ENCODE results near the gene MIXL1. TPM values are rescaled to one million over a fixed set of nuclear protein-coding genes. Genes with fewer than 3 reads are reported as not detected.
A peak's percentile ranks its signal among the peaks of the same experiment; 100 is the strongest.
"Not testable (repeated sequence)": the region's sequence is repeated elsewhere in the genome, so short reads cannot be mapped to it uniquely, and the experiment has no call there.

Gene MIXL1
- total RNA-seq, 4 donors from 2014 or later: not detected

DNA sequence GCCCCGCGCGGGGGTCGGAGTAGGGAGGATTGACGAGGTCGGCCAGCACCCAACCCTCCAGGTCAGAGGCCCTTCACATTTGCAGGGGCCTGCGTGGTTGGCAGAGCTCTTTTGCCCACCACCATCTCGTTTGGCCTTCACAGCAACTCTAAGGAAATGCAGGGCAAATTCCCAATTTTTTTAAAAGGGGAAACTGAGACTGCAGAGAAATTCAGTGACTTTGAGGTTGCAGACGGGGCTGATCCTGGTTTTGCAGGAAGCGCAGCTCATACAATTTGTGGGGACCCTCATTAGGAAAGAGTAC, 36.5 kb upstream of the MIXL1 start:
- peak overlapping the region; percentile 91 for H3K4me3 ChIP-seq (ENCODE audit: low read depth, poor library complexity, severe bottlenecking)
- no peak for TF ChIP-seq POLR2A (IDR thresholded peaks at IDR 0.05)
- TF ChIP-seq, protein P1, sequence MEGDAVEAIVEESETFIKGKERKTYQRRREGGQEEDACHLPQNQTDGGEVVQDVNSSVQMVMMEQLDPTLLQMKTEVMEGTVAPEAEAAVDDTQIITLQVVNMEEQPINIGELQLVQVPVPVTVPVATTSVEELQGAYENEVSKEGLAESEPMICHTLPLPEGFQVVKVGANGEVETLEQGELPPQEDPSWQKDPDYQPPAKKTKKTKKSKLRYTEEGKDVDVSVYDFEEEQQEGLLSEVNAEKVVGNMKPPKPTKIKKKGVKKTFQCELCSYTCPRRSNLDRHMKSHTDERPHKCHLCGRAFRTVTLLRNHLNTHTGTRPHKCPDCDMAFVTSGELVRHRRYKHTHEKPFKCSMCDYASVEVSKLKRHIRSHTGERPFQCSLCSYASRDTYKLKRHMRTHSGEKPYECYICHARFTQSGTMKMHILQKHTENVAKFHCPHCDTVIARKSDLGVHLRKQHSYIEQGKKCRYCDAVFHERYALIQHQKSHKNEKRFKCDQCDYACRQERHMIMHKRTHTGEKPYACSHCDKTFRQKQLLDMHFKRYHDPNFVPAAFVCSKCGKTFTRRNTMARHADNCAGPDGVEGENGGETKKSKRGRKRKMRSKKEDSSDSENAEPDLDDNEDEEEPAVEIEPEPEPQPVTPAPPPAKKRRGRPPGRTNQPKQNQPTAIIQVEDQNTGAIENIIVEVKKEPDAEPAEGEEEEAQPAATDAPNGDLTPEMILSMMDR (IDR thresholded peaks at IDR 0.05): no peak
- 9 to 13% methylated on average over 10 of the region's 10 CpGs for WGBS, 2 donors
- intact Hi-C loops (cut with DNase I; ENCODE audit: low total_unique reads): no loop called here
- no peak for DNase-seq (ENCODE audit: low spot score in 2 of 2)

DNA sequence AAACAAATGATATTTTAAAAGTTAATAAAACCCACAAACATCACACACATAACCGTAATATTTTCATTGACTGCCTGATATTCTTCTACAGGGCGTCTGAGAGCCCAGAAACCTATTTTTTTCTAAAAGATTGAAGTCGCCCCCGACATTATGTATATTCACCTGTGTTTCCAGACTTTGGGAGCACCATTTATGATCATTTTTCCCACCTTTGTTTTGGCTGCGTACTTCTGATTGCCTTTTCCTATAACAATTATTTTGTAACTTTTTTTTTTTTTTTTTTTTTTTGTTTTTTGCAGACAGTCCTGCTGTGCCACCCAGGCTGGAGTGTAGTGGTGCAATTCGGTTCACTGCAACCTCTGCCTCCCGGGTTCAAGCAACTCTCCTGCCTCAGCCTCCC, 36.1 kb upstream of the MIXL1 start:
- WGBS, 2 donors: 88 to 92% methylated on average over 7 of the region's 7 CpGs
- no peak overlapping the region for H3K4me3 ChIP-seq (ENCODE audit: low read depth, poor library complexity, severe bottlenecking)
- DNase-seq (ENCODE audit: low spot score in 2 of 2): no peak
- intact Hi-C loops (cut with DNase I; ENCODE audit: low total_unique reads): no loop called here
- TF ChIP-seq POLR2A (IDR thresholded peaks at IDR 0.05): no peak

DNA sequence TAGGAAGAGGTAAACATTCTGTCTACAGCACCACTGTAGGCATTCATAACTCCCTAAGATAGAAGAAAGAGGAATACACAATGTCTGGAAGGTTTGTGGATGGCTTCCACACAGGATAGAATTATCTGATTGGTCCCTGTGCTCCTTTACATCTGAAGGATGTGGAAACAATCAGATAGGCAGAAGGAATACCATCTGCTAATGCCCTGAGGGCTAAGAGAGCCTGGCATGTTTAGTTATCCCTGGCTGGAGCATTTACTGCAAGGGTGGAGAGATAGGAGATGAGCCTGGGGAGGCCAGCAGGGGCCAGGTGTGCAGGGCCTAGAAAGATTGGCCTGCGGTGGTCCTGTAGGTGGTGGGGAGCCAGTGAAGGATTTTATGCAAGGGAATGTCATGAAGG, 28.3 kb upstream of the MIXL1 start:
- TF ChIP-seq, protein P1 (IDR thresholded peaks at IDR 0.05): no peak
- TF ChIP-seq POLR2A (IDR thresholded peaks at IDR 0.05): no peak
- WGBS, 2 donors: 84 to 88% methylated on average over 1 of the region's 1 CpG
- intact Hi-C loops (cut with DNase I; ENCODE audit: low total_unique reads): no loop called here

DNA sequence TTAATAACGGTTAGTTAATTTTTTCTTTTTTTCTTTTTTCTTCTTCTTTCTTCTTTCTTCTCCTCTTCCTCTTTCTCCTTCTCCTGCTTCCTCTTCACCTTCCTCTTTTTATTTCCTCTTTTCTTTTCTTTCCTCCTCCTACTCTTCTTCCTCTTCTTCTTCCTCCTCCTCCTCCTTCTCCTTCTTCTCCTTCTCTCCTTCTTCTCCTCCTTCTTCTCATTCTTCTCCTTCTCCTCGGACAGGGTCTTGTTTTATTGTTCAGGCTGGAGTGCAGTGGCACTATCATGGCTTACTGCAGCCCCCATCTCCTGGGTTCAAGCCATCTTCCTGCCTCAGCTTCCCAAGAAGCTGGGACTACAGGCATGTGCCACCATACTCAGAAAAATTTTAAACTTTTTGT, 23.5 kb upstream of the MIXL1 start:
- 64 to 71% methylated on average over 2 of the region's 2 CpGs for WGBS, 2 donors
- no peak overlapping the region for H3K4me3 ChIP-seq (ENCODE audit: low read depth, poor library complexity, severe bottlenecking)
- no peak for TF ChIP-seq POLR2A (IDR thresholded peaks at IDR 0.05)
- TF ChIP-seq, protein P1 (IDR thresholded peaks at IDR 0.05): no peak
- DNase-seq (ENCODE audit: low spot score in 2 of 2): no peak
- intact Hi-C loops (cut with DNase I; ENCODE audit: low total_unique reads): loop anchor here (5.0 kb wide), 1 partner anchor 78 kb away; no protein-coding TSS in a partner anchor

More for the DNA sequence above, 28.3 kb upstream of the MIXL1 start:
- no peak for DNase-seq (ENCODE audit: low spot score in 2 of 2)
- no peak overlapping the region for H3K4me3 ChIP-seq (ENCODE audit: low read depth, poor library complexity, severe bottlenecking)

DNA sequence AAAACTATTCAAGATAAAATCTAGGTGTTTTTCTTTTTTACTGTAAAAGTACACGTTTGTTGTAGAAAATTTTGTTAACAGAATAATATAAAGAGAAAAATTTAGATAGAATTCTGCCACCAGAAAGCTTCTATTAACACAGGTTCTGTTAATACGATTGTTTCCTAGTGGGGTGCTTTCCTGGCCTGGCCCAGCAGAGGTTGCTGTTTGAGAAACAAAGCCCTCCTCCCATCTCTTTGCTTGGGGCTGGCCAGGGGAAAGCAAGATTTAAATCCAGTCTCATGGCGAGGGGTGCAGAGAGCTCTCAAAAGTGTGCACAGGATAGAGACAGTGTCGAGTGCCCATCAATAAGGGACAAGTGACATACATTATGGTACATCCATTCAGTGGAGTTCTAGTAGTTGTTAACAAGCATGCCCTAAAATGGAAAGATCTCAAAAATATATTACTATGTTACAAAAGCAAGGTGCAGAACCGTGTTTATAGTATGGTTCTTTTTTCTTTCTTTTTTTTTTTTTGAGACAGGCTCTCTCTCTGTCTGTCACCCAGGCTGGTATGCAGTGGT, 22.4 kb upstream of the MIXL1 start:
- intact Hi-C loops (cut with DNase I; ENCODE audit: low total_unique reads): loop anchor here (5.0 kb wide), 1 partner anchor 79 kb away; no protein-coding TSS in a partner anchor
- 66 to 72% methylated on average over 5 of the region's 5 CpGs for WGBS, 2 donors
- no peak overlapping the region for H3K4me3 ChIP-seq (ENCODE audit: low read depth, poor library complexity, severe bottlenecking)
- DNase-seq (ENCODE audit: low spot score in 2 of 2): no peak
- TF ChIP-seq, protein P1 (IDR thresholded peaks at IDR 0.05): no peak
- no peak for TF ChIP-seq POLR2A (IDR thresholded peaks at IDR 0.05)

DNA sequence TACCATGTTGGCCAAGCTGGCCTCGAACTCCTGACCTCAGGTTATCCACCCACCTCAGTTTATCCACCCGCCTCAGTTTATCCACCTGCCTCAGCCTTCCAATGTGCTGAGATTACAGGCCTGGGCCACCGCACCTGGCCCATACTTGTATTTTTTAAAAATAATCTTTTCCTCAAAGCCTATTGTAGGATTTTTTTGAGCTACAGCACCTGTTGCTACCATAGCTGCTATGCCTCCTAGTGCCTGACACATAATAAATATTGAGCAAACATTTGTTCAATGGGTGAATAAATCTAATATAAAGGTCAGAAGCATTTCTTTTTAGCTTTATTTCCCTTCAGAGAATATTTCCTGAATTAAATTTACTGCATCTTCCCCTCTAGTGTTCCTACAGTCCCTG, 21.2 kb upstream of the MIXL1 start:
- TF ChIP-seq, protein P1 (IDR thresholded peaks at IDR 0.05): no peak
- TF ChIP-seq POLR2A (IDR thresholded peaks at IDR 0.05): no peak
- H3K4me3 ChIP-seq (ENCODE audit: low read depth, poor library complexity, severe bottlenecking): no peak overlapping the region
- WGBS, 2 donors: 88 to 95% methylated on average over 3 of the region's 3 CpGs
- intact Hi-C loops (cut with DNase I; ENCODE audit: low total_unique reads): loop anchor here (5.0 kb wide), 1 partner anchor 80 kb away; no protein-coding TSS in a partner anchor
- no peak for DNase-seq (ENCODE audit: low spot score in 2 of 2)

DNA sequence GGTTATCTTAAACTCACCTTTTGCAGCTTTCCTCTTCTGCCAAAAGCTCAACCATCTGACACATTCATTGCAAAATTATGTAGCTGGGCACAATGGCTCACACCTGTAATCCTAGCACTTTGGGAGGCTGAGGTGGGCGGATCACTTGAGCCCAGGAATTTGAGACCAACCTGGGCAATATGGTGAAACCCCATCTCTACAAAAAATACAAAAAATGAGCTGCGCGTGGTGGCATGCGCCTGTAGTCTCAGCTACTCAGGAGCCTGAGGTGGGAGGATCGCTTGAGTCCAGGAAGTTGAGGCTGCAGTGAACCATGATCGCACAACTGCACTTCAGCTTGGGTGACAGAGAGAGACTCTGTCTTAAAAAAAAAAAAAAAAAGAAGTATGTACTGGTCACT, 20.8 kb upstream of the MIXL1 start:
- 86 to 93% methylated on average over 6 of the region's 6 CpGs for WGBS, 2 donors
- intact Hi-C loops (cut with DNase I; ENCODE audit: low total_unique reads): loop anchor here (5.0 kb wide), 1 partner anchor 80 kb away; no protein-coding TSS in a partner anchor
- not testable (repeated sequence) for DNase-seq (ENCODE audit: low spot score in 2 of 2); H3K4me3 ChIP-seq (ENCODE audit: low read depth, poor library complexity, severe bottlenecking)

Data from lower leg skin (tissue), 4 donors.